KBM-7 (cell line): ENCODE measurements around the gene DTD1.
"Not testable (repeated sequence)": the region's sequence is repeated elsewhere in the genome, so short reads cannot be mapped to it uniquely, and the experiment has no call there.

Source experiments
- DNase-seq: peaks from one replicate; pipeline ENCODE4 v3.0.0-alpha.2; 2015
- in situ Hi-C: fragments of 300-500 bp; cut with MboI; formaldehyde crosslinking; loops from 2 replicates; pipeline ENCODE4 v1.14.3; 2020; ENCODE audit warnings: low sequenced_read_pairs, low pct_unique_long_range_greater_than_20kb, mixed read lengths

DTD1 gene

GRCh38 chr20:18773566-18773965 is 185.7 kb downstream of the DTD1 start:
- in situ Hi-C loops: no loop called here

GRCh38 chr20:18774207-18774606 is 186.4 kb downstream of the DTD1 start:
- in situ Hi-C loops: no loop called here
- no peak for DNase-seq

More at GRCh38 chr20:18773566-18773965, 185.7 kb downstream of the DTD1 start:
- no peak for DNase-seq

DNA sequence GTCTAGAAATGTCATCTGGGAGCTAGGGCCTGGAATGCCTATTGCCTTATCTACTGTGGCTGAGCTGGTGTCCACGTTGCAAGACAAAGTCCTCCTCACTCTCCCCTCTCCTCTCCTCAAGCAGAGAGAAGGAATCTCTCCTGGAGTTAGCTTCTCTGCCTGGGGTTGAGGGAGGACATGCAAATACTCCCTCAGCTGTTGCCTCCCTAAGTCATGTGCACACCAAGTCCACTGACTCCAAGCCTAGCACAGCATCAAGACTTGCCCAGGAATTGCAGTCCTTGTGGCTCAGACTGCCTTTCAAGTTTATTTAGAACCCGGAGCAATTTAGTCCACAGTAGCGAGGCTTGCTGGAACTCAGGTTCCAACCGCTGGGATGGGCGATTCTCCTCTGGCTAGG is 187.8 kb downstream of the DTD1 start:
- in situ Hi-C loops: no loop called here

GRCh38 chr20:18778690-18779392 is 191.0 kb downstream of the DTD1 start:
- DNase-seq: peak; percentile 26

More for the DNA sequence above, 187.8 kb downstream of the DTD1 start:
- no peak for DNase-seq

GRCh38 chr20:18780385-18781130 is 192.7 kb downstream of the DTD1 start:
- in situ Hi-C loops: no loop called here
- DNase-seq: no peak

More at GRCh38 chr20:18778690-18779392, 191.0 kb downstream of the DTD1 start:
- in situ Hi-C loops: no loop called here

- in situ Hi-C loops: no loop called here
- DNase-seq: no peak
Measured at GRCh38 chr20:18781509-18781908, 193.7 kb downstream of the DTD1 start.

GRCh38 chr20:18783385-18783959 is 195.6 kb downstream of the DTD1 start:
- DNase-seq: no peak
- in situ Hi-C loops: no loop called here

- in situ Hi-C loops, DNase-seq: not testable (repeated sequence)
Measured at GRCh38 chr20:18787046-18787445, 199.2 kb downstream of the DTD1 start.

DNA sequence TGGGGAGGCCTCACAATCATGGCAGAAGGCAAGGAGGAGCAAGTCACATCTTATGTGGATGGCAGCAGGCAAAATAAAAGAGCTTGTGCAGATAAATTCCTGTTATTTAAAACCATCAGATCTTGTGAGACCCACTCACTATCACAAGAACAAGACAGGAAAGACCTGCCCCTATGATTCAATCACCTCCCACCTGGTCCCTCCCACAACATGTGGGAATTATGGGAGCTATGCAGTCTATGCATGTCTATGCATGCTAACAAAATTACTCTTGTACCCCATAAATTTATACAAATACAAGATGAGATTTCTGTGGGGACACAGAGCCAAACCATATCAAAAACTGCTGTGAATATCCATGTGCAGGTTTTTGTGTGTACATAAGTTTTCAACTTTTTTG is 200.2 kb downstream of the DTD1 start:
- in situ Hi-C loops: no loop called here
- no peak for DNase-seq

- no peak for DNase-seq
- in situ Hi-C loops: no loop called here
Measured at GRCh38 chr20:18790787-18791186, 202.9 kb downstream of the DTD1 start.

GRCh38 chr20:18793625-18794427 is 206.0 kb downstream of the DTD1 start:
- DNase-seq: peak; percentile 89
- in situ Hi-C loops: no loop called here

DNA sequence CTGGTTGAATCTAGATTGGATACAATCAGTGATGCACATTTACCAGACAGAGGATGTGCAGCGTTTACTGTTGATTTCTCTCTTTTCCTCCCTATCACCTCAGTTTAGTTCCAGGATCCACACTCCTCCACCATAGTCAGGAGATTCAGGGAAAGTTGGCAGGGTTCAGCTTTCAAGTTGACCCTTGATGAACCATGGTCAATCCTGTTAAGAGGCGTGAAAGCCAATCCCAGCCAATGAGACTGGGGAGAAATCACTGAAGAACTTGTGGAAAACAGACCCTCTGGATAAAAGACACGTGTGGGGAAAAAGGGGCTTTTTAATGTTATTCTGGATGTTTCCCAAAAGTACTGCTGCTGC is 206.6 kb downstream of the DTD1 start:
- no peak for DNase-seq
- in situ Hi-C loops: no loop called here

- in situ Hi-C loops: no loop called here
Measured at GRCh38 chr20:18795366-18795765, 207.5 kb downstream of the DTD1 start.

GRCh38 chr20:18796282-18796833 is 208.5 kb downstream of the DTD1 start:
- DNase-seq: no peak
- in situ Hi-C loops: no loop called here

More at GRCh38 chr20:18795366-18795765, 207.5 kb downstream of the DTD1 start:
- no peak for DNase-seq

GRCh38 chr20:18801516-18801915 is 213.7 kb downstream of the DTD1 start:
- DNase-seq: no peak
- in situ Hi-C loops: no loop called here

- in situ Hi-C loops: no loop called here
- DNase-seq: no peak
Measured at GRCh38 chr20:18802012-18802634, 214.3 kb downstream of the DTD1 start.

GRCh38 chr20:18805881-18806280 is 218.0 kb downstream of the DTD1 start:
- in situ Hi-C loops: no loop called here
- no peak for DNase-seq

- no peak for DNase-seq
- in situ Hi-C loops: no loop called here
Measured at GRCh38 chr20:18808712-18809111, 220.9 kb downstream of the DTD1 start.

DNA sequence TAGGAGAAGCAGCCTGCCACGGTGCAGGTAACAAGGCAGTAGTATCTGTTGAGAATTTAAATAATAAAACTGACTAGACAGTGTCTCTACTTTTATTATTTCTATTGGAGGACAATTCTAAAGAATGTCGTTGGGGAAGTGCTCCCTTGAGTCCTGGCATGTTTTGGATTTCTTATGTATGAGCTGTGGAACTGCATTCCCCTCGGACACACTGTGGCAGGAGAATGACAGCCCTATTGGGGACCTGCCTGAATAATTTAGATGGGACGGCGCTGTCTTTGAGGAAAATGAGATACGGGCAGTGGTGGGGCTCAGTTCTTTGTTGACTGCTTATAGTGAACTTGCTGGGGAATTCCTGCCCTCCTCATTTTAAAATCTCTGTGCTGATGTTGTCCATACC is 223.3 kb downstream of the DTD1 start:
- in situ Hi-C loops: no loop called here
- DNase-seq: no peak
